CD14-positive monocyte (primary cell): ENCODE results near the gene RAD23A. TPM values are rescaled to one million over a fixed set of nuclear protein-coding genes. Genes with fewer than 3 reads are reported as not detected.

Experiments used
- DNase-seq, 3 donors: peaks; one replicate each; pipeline ENCODE4 v3.0.0-alpha.2; 2011 to 2022
- H2AFZ ChIP-seq: 2 replicates; pipeline ENCODE4 v1.6.0; 2012; ENCODE audit warnings: mild to moderate bottlenecking, low read depth, low read length, inconsistent platforms; ENCODE audit not compliant: insufficient read depth, poor library complexity, severe bottlenecking
- H3K27ac ChIP-seq, 2 donors: 1 replicate in 1 of 2; 2 replicates in 1 of 2; pipeline ENCODE4 v1.5.1; 2012 to 2013; ENCODE audit warnings: low read length in 2 of 2, control low read depth in 1 of 2, inconsistent platforms in 1 of 2, low read depth in 1 of 2, mild to moderate bottlenecking in 1 of 2
- H3K27me3 ChIP-seq, 2 donors: one replicate each; pipeline versions ENCODE4 v1.6.0 to v1.6.1; 2011 to 2013; ENCODE audit warnings: low read length in 2 of 2; ENCODE audit not compliant: control insufficient read depth in 2 of 2, insufficient read depth in 2 of 2
- H3K36me3 ChIP-seq, 2 donors: replicated peaks in 1 of 2; 1 replicate in 1 of 2; 2 replicates in 1 of 2; pipeline versions ENCODE4 v1.5.1 to v1.6.1; 2012 to 2013; ENCODE audit warnings: low read length in 2 of 2, control low read depth in 1 of 2, inconsistent platforms in 1 of 2, mild to moderate bottlenecking in 1 of 2; ENCODE audit not compliant: insufficient read depth in 2 of 2, control insufficient read depth in 1 of 2
- H3K4me1 ChIP-seq, 2 donors: 1 replicate in 1 of 2; 2 replicates in 1 of 2; pipeline versions ENCODE4 v1.5.1 to v1.6.1; 2012 to 2013; ENCODE audit warnings: low read length in 2 of 2, control low read depth in 1 of 2, inconsistent platforms in 1 of 2, mild to moderate bottlenecking in 1 of 2, moderate library complexity in 1 of 2; ENCODE audit not compliant: insufficient read depth in 2 of 2, control insufficient read depth in 1 of 2
- H3K4me2 ChIP-seq: replicated peaks from 2 replicates; pipeline ENCODE3; 2012; ENCODE audit warnings: low read length, moderate library complexity, mild to moderate bottlenecking; ENCODE audit not compliant: poor library complexity, severe bottlenecking; ENCODE audit errors: extremely low read depth
- H3K4me3 ChIP-seq, 3 experiments: fragments of 200-600 bp in 1 of 3; sonication (generic) in 1 of 3; replicated peaks in 1 of 3; 1 replicate in 2 of 3; 2 replicates in 1 of 3; pipeline ENCODE4 v1.5.1; 2011 to 2013; ENCODE audit warnings: low read length in 3 of 3, mild to moderate bottlenecking in 3 of 3, control low read depth in 2 of 3, low read depth in 2 of 3, inconsistent platforms in 1 of 3, moderate library complexity in 1 of 3
- H3K79me2 ChIP-seq: 2 replicates; pipeline ENCODE4 v1.6.0; 2012; ENCODE audit warnings: mild to moderate bottlenecking, control low read depth, inconsistent platforms, low read length, moderate library complexity; ENCODE audit not compliant: insufficient read depth
- H3K9ac ChIP-seq: 2 replicates; pipeline ENCODE4 v1.6.0; 2017; ENCODE audit warnings: low read length, mild to moderate bottlenecking; ENCODE audit not compliant: insufficient read depth, poor library complexity, severe bottlenecking
- H3K9me3 ChIP-seq, 2 donors: replicated peaks in 1 of 2; 1 replicate in 1 of 2; 2 replicates in 1 of 2; pipeline versions ENCODE4 v1.5.1 to v1.6.1; 2012 to 2013; ENCODE audit warnings: low read length in 2 of 2, control low read depth in 1 of 2; ENCODE audit not compliant: control insufficient read depth in 1 of 2, insufficient read depth in 1 of 2
- H4K20me1 ChIP-seq: 2 replicates; pipeline ENCODE4 v1.6.0; 2012; ENCODE audit warnings: mild to moderate bottlenecking, low read length, control low read depth, moderate library complexity; ENCODE audit not compliant: insufficient read depth
- H3K27ac Mint-ChIP-seq, 7 donors: one replicate each; pipeline ENCODE4 v1.8.0; 2020; ENCODE audit warnings: mild to moderate bottlenecking in 7 of 7, mixed read lengths in 7 of 7, moderate library complexity in 6 of 7, inconsistent platforms in 2 of 7
- H3K27me3 Mint-ChIP-seq, 3 donors: one replicate each; pipeline ENCODE4 v1.8.0; 2021 to 2022; ENCODE audit warnings: low read depth in 3 of 3, mild to moderate bottlenecking in 3 of 3, mixed read lengths in 3 of 3, moderate library complexity in 3 of 3, inconsistent platforms in 1 of 3
- H3K36me3 Mint-ChIP-seq, 2 donors: one replicate each; pipeline ENCODE4 v1.8.0; 2020; ENCODE audit warnings: mixed read lengths in 2 of 2, inconsistent platforms in 1 of 2, mild to moderate bottlenecking in 1 of 2
- H3K4me1 Mint-ChIP-seq: one replicate; pipeline ENCODE4 v1.8.0; 2020; ENCODE audit warnings: mild to moderate bottlenecking, mixed read lengths
- H3K4me3 Mint-ChIP-seq, 2 donors: one replicate each; pipeline ENCODE4 v1.8.0; 2020; ENCODE audit warnings: mild to moderate bottlenecking in 2 of 2, mixed read lengths in 2 of 2, moderate library complexity in 1 of 2
- H3K9me3 Mint-ChIP-seq, 7 donors: one replicate each; pipeline ENCODE4 v1.8.0; 2020 to 2022; ENCODE audit warnings: mixed read lengths in 7 of 7, mild to moderate bottlenecking in 6 of 7, moderate library complexity in 6 of 7, inconsistent platforms in 2 of 7
- CTCF ChIP-seq: fragments of 200-600 bp; IDR thresholded peaks from one replicate; pipeline ENCODE4 v1.8.0; 2022; ENCODE audit warnings: antibody characterized with exemption, mild to moderate bottlenecking
- WGBS: methylation state at CpG from one replicate; pipeline ENCODE4 v1.1.5; 2013; ENCODE audit warnings: missing lambda C conversion rate; ENCODE audit not compliant: insufficient coverage; 5-methylcytosine and 5-hydroxymethylcytosine counted together
- intact Hi-C, 2 donors: fragments of 100-400 bp; cut with micrococcal nuclease; formaldehyde crosslinking; loops; one replicate each; pipeline versions ENCODE4 v1.15.0 to v1.15.1; 2023
- polyA plus RNA-seq, 3 donors: library from polyadenylated mRNA; depleted of rRNA in 1 of 3; unstranded in 2 of 3; stranded (reverse) in 1 of 3; fragments of 300-500 nt in 2 of 3; fragments of >200 nt in 1 of 3; fragmentation: Illumina TruSeq in 2 of 3; gene quantifications; 1 replicate in 2 of 3; 2 replicates in 1 of 3; pipeline ENCODE4 v1.2.3, GENCODE V29; 2012 to 2021

RAD23A gene
- polyA plus RNA-seq, 3 donors = 45.5 to 88.0 (median 55.3) TPM

- H3K4me2 ChIP-seq = peak overlapping the region; percentile 70
- Mint-ChIP-seq H3K36me3 (peaks cover 2 to 3% of the 10 kb centered on the region in 2 donors), H3K27me3 (peaks cover 0 to 3% (median 3%) of the 10 kb centered on the region in 3 donors), H3K9me3 (no peaks in the 10 kb centered on the region), H3K4me1 (peaks cover 28% of the 10 kb centered on the region), H3K4me3 (no peak overlapping the region), H3K27ac (no peak overlapping the region)
- H4K20me1 ChIP-seq = no peaks in the 10 kb centered on the region
- H3K79me2 ChIP-seq = no peaks in the 10 kb centered on the region
- peak overlapping the region in 1 of 2 donors; percentile 83 for H3K27ac ChIP-seq
- peak overlapping the region in 1 of 3 experiments; percentile 58 for H3K4me3 ChIP-seq
- DNase-seq = no peak
- peak overlapping the region; percentile 87 for H2AFZ ChIP-seq
- no peaks in the 10 kb centered on the region for H3K9me3 ChIP-seq
- no peak for TF ChIP-seq CTCF
- 75% methylated on average over 4 of the region's 4 CpGs for WGBS
- no peaks in the 10 kb centered on the region for H3K36me3 ChIP-seq
- H3K9ac ChIP-seq = peak overlapping the region; percentile 16
- no peaks in the 10 kb centered on the region for H3K27me3 ChIP-seq
- intact Hi-C loops = no loop called here
- H3K4me1 ChIP-seq = peaks cover 27% of the 10 kb centered on the region in 2 donors
Observed at GRCh38 chr19:12912571-12912970, 33.1 kb upstream of the RAD23A start.

GRCh38 chr19:12913011-12913561, 32.6 kb upstream of the RAD23A start:
- H3K4me2 ChIP-seq = peak overlapping the region; percentile 70
- peak overlapping the region; percentile 3 to 83 for H3K27ac ChIP-seq
- no peaks in the 10 kb centered on the region for H3K27me3 ChIP-seq
- H3K79me2 ChIP-seq = no peaks in the 10 kb centered on the region
- H3K4me1 ChIP-seq = peaks cover 27% of the 10 kb centered on the region in 2 donors
- H3K9me3 ChIP-seq = no peaks in the 10 kb centered on the region
- peak overlapping the region in 6 of 7 donors; percentile 83 to 96 (median 91) for H3K27ac Mint-ChIP-seq
- peaks cover 28% of the 10 kb centered on the region for H3K4me1 Mint-ChIP-seq
- peak overlapping the region in 1 of 3 experiments; percentile 58 for H3K4me3 ChIP-seq
- peak overlapping the region; percentile 16 for H3K9ac ChIP-seq
- H3K36me3 Mint-ChIP-seq = peaks cover 2 to 3% of the 10 kb centered on the region in 2 donors
- TF ChIP-seq CTCF = no peak
- peak overlapping the region; percentile 74 to 83 for H3K4me3 Mint-ChIP-seq
- H4K20me1 ChIP-seq = no peaks in the 10 kb centered on the region
- peaks cover 0 to 3% (median 3%) of the 10 kb centered on the region in 3 donors for H3K27me3 Mint-ChIP-seq
- whole genome bisulfite sequencing = 9% methylated on average over 19 of the region's 22 CpGs
- H3K9me3 Mint-ChIP-seq = no peaks in the 10 kb centered on the region
- intact Hi-C loops = no loop called here
- no peak for DNase-seq
- peak overlapping the region; percentile 87 for H2AFZ ChIP-seq
- H3K36me3 ChIP-seq = no peaks in the 10 kb centered on the region
